ENCODE results near the gene BCAS3. TPM values are rescaled to one million over a fixed set of nuclear protein-coding genes. Genes with fewer than 3 reads are reported as not detected.

Gene BCAS3
- total RNA-seq, 1 donor from 2014 or later: 12.5 TPM

GRCh38 chr17:61248399-61248798, 570.7 kb downstream of the BCAS3 start:
- intact Hi-C loops (cut with micrococcal nuclease): no loop called here

GRCh38 chr17:61249649-61250299, 572.1 kb downstream of the BCAS3 start:
- intact Hi-C loops (cut with micrococcal nuclease): no loop called here

- intact Hi-C loops (cut with micrococcal nuclease): no loop called here
Measured at GRCh38 chr17:61250335-61250890, 572.8 kb downstream of the BCAS3 start.

GRCh38 chr17:61251939-61252865, 574.6 kb downstream of the BCAS3 start:
- intact Hi-C loops (cut with micrococcal nuclease): no loop called here

- intact Hi-C loops (cut with micrococcal nuclease): no loop called here
Measured at GRCh38 chr17:61253362-61253761, 575.7 kb downstream of the BCAS3 start.

GRCh38 chr17:61253937-61254574, 576.4 kb downstream of the BCAS3 start:
- intact Hi-C loops (cut with micrococcal nuclease): no loop called here

GRCh38 chr17:61254904-61255303, 577.3 kb downstream of the BCAS3 start:
- intact Hi-C loops (cut with micrococcal nuclease): no loop called here

GRCh38 chr17:61255647-61256046, 578.0 kb downstream of the BCAS3 start:
- intact Hi-C loops (cut with micrococcal nuclease): no loop called here

- intact Hi-C loops (cut with micrococcal nuclease): no loop called here
Measured at GRCh38 chr17:61259360-61259759, 581.7 kb downstream of the BCAS3 start.

- intact Hi-C loops (cut with micrococcal nuclease): no loop called here
Measured at GRCh38 chr17:61260071-61260797, 582.6 kb downstream of the BCAS3 start.

- intact Hi-C loops (cut with micrococcal nuclease): no loop called here
Measured at GRCh38 chr17:61261001-61261637, 583.5 kb downstream of the BCAS3 start.

GRCh38 chr17:61265397-61265796, 587.7 kb downstream of the BCAS3 start:
- intact Hi-C loops (cut with micrococcal nuclease): no loop called here

GRCh38 chr17:61267847-61268246, 590.2 kb downstream of the BCAS3 start:
- intact Hi-C loops (cut with micrococcal nuclease): no loop called here

- intact Hi-C loops (cut with micrococcal nuclease): no loop called here
Measured at GRCh38 chr17:61275395-61275794, 597.7 kb downstream of the BCAS3 start.

- intact Hi-C loops (cut with micrococcal nuclease): no loop called here
Measured at GRCh38 chr17:61276806-61277205, 599.2 kb downstream of the BCAS3 start.

GRCh38 chr17:61279476-61280145, 602.0 kb downstream of the BCAS3 start:
- intact Hi-C loops (cut with micrococcal nuclease): no loop called here

GRCh38 chr17:61280338-61280737, 602.7 kb downstream of the BCAS3 start:
- intact Hi-C loops (cut with micrococcal nuclease): no loop called here

GRCh38 chr17:61280851-61281250, 603.2 kb downstream of the BCAS3 start:
- intact Hi-C loops (cut with micrococcal nuclease): no loop called here

GRCh38 chr17:61282377-61282776, 604.7 kb downstream of the BCAS3 start:
- intact Hi-C loops (cut with micrococcal nuclease): no loop called here

GRCh38 chr17:61283043-61283442, 605.4 kb downstream of the BCAS3 start:
- intact Hi-C loops (cut with micrococcal nuclease): no loop called here

Measured in T-helper 2 cell treated with Interferon-gamma antibody and Interleukin-4, amounts not matched to agents 100 ng/mL and 5 ng/mL, for 36 hours (primary cell).